HepG2 (cell line): ENCODE measurements around the gene TGFB2.

ENCODE experiments used
- ATF1 ChIP-seq: IDR thresholded peaks from 2 replicates; pipeline ENCODE4 v1.6.1; 2016; ENCODE audit warnings: mild to moderate bottlenecking, control low read depth
- POLR2AphosphoS2 ChIP-seq: IDR thresholded peaks from 2 replicates; pipeline ENCODE4 v1.6.1; 2011; ENCODE audit warnings: low read depth, low read length, improper control_type of control experiment
- TBL1XR1 ChIP-seq: fragments of 150-350 bp; IDR thresholded peaks from 2 replicates; pipeline ENCODE4 v1.6.1; 2014; ENCODE audit warnings: borderline replicate concordance, low read length; ENCODE audit not compliant: partially characterized antibody
- TF ChIP-seq, protein P1 (sequence below): sonication (generic); formaldehyde crosslinking; IDR thresholded peaks from 2 replicates; pipeline ENCODE4 v1.4.0; 2020; ENCODE audit warnings: missing genetic modification reagents
- TF ChIP-seq, protein P2 (sequence below): sonication (generic); formaldehyde crosslinking; IDR thresholded peaks from one replicate; pipeline ENCODE4 v1.5.1; 2020; ENCODE audit warnings: mild to moderate bottlenecking, missing genetic modification reagents; ENCODE audit errors: not compliant biosample characterization
- TF ChIP-seq, protein P3 (sequence below): sonication (generic); formaldehyde crosslinking; IDR thresholded peaks from 2 replicates; pipeline ENCODE4 v1.4.0; 2020; ENCODE audit warnings: mild to moderate bottlenecking, missing genetic modification reagents

DNA sequence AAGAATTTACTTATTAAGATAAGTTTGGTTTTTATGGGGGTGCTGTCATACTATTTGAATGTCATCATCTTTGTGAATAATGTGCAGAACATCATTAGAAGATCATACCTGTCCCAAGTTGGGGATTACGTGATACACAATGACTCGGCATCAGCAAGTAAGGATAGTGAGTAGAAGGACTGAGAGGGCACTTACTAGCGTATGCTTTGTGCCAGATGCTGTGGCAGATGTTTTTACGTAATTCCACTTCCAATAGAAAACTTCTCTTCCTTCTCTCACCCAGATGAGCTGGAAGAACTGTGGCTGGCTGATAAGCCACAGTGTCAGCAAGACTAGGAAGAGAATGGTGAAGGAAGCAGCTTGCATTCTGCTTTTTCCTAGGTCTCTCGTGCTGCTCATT lies 28.1 kb upstream of the TGFB2 start:
- TF ChIP-seq ATF1 (no peak), POLR2AphosphoS2 (no peak), TBL1XR1 (no peak)
- TF ChIP-seq, protein P1, sequence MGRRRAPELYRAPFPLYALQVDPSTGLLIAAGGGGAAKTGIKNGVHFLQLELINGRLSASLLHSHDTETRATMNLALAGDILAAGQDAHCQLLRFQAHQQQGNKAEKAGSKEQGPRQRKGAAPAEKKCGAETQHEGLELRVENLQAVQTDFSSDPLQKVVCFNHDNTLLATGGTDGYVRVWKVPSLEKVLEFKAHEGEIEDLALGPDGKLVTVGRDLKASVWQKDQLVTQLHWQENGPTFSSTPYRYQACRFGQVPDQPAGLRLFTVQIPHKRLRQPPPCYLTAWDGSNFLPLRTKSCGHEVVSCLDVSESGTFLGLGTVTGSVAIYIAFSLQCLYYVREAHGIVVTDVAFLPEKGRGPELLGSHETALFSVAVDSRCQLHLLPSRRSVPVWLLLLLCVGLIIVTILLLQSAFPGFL (CRISPR knock-in tag) = no peak
- TF ChIP-seq, protein P2, sequence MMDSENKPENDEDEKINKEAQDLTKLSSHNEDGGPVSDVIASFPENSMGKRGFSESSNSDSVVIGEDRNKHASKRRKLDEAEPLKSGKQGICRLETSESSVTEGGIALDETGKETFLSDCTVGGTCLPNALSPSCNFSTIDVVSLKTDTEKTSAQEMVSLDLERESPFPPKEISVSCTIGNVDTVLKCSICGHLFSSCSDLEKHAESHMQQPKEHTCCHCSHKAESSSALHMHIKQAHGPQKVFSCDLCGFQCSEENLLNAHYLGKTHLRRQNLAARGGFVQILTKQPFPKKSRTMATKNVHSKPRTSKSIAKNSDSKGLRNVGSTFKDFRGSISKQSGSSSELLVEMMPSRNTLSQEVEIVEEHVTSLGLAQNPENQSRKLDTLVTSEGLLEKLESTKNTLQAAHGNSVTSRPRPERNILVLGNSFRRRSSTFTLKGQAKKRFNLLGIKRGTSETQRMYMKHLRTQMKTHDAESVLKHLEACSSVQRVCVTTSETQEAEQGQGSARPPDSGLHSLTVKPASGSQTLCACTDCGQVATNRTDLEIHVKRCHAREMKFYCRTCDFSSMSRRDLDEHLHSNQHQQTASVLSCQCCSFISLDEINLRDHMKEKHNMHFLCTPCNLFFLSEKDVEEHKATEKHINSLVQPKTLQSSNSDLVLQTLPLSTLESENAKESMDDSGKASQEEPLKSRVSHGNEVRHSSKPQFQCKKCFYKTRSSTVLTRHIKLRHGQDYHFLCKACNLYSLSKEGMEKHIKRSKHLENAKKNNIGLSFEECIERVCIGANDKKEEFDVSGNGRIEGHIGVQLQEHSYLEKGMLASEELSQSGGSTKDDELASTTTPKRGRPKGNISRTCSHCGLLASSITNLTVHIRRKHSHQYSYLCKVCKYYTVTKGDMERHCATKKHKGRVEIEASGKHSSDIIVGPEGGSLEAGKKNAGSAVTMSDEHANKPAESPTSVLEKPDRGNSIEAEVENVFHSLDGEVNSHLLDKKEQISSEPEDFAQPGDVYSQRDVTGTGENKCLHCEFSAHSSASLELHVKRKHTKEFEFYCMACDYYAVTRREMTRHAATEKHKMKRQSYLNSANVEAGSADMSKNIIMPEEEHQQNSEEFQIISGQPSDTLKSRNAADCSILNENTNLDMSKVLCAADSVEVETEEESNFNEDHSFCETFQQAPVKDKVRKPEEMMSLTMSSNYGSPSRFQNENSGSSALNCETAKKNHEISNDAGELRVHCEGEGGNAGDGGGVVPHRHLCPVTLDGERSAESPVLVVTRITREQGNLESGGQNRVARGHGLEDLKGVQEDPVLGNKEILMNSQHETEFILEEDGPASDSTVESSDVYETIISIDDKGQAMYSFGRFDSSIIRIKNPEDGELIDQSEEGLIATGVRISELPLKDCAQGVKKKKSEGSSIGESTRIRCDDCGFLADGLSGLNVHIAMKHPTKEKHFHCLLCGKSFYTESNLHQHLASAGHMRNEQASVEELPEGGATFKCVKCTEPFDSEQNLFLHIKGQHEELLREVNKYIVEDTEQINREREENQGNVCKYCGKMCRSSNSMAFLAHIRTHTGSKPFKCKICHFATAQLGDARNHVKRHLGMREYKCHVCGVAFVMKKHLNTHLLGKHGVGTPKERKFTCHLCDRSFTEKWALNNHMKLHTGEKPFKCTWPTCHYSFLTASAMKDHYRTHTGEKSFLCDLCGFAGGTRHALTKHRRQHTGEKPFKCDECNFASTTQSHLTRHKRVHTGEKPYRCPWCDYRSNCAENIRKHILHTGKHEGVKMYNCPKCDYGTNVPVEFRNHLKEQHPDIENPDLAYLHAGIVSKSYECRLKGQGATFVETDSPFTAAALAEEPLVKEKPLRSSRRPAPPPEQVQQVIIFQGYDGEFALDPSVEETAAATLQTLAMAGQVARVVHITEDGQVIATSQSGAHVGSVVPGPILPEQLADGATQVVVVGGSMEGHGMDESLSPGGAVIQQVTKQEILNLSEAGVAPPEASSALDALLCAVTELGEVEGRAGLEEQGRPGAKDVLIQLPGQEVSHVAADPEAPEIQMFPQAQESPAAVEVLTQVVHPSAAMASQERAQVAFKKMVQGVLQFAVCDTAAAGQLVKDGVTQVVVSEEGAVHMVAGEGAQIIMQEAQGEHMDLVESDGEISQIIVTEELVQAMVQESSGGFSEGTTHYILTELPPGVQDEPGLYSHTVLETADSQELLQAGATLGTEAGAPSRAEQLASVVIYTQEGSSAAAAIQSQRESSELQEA (CRISPR knock-in tag) = no peak
- TF ChIP-seq, protein P3, sequence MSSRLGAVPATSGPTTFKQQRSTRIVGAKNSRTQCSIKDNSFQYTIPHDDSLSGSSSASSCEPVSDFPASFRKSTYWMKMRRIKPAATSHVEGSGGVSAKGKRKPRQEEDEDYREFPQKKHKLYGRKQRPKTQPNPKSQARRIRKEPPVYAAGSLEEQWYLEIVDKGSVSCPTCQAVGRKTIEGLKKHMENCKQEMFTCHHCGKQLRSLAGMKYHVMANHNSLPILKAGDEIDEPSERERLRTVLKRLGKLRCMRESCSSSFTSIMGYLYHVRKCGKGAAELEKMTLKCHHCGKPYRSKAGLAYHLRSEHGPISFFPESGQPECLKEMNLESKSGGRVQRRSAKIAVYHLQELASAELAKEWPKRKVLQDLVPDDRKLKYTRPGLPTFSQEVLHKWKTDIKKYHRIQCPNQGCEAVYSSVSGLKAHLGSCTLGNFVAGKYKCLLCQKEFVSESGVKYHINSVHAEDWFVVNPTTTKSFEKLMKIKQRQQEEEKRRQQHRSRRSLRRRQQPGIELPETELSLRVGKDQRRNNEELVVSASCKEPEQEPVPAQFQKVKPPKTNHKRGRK (CRISPR knock-in tag) = no peak
